T-helper 1 cell treated with Interleukin-12 subunit alpha and Interleukin-12 subunit beta and Interleukin-4 antibody, amounts not matched to agents 30 ng/mL and 1 ng/mL, for 36 hours (primary cell): ENCODE data around the gene UBE2O. TPM values are rescaled to one million over a fixed set of nuclear protein-coding genes. Genes with fewer than 3 reads are reported as not detected.

Experiments
- intact Hi-C: fragments of 100-400 bp; cut with micrococcal nuclease; formaldehyde crosslinking; loops from one replicate; pipeline ENCODE4 v1.15.1; 2024
- total RNA-seq: library from RNA; stranded (reverse); gene quantifications from 2 replicates; pipeline ENCODE4 v1.2.3, GENCODE V29; 2022

Gene UBE2O
- total RNA-seq, result 41.2 and 41.9 TPM in 2 replicates

GRCh38 chr17:76452660-76453430, at the start of gene UBE2O:
TSS of gene UBE2O (minus strand) at chr17:76453152. CDS start at chr17:76453141, 11 bp downstream.
- intact Hi-C loops, result loop anchor here (1.0 to 2.0 kb wide), 10 partner anchors 13 to 598 kb away; partner anchors contain the start of genes ACOX1, JMJD6, METTL23 and RHBDF2

- intact Hi-C loops, result loop anchor here (1.0 to 10.0 kb wide), 6 partner anchors 9 to 397 kb away; partner anchors contain the start of genes EXOC7 and UBE2O
Measured at GRCh38 chr17:76501827-76502307, 48.9 kb upstream of the UBE2O start.

GRCh38 chr17:76501018-76501826, 48.3 kb upstream of the UBE2O start, which contains the start of gene RHBDF2:
TSS of gene RHBDF2 (minus strand) at chr17:76501423. CDS start at chr17:76481524, 19,899 bp downstream.
- intact Hi-C loops, result loop anchor here (1.0 to 10.0 kb wide), 6 partner anchors 8 to 396 kb away; partner anchors contain the start of genes EXOC7 and UBE2O

- intact Hi-C loops, result loop anchor here (1.0 to 10.0 kb wide), 6 partner anchors 7 to 396 kb away; partner anchors contain the start of genes EXOC7 and UBE2O
Measured at GRCh38 chr17:76500747-76501017, 47.7 kb upstream of the UBE2O start.

GRCh38 chr17:76500074-76500746, 47.3 kb upstream of the UBE2O start:
- intact Hi-C loops, result loop anchor here (10.0 kb wide), 1 partner anchor 395 kb away; the partner anchor contains the start of gene EXOC7

GRCh38 chr17:76499267-76499667, 46.3 kb upstream of the UBE2O start:
- intact Hi-C loops, result no loop called here

- intact Hi-C loops, result no loop called here
Measured at GRCh38 chr17:76498876-76499251, 45.9 kb upstream of the UBE2O start.

- intact Hi-C loops, result no loop called here
Measured at GRCh38 chr17:76497979-76498875, 45.3 kb upstream of the UBE2O start.

GRCh38 chr17:76497699-76497978, 44.7 kb upstream of the UBE2O start:
- intact Hi-C loops, result no loop called here

- intact Hi-C loops, result no loop called here
Measured at GRCh38 chr17:76496464-76496863, 43.5 kb upstream of the UBE2O start.

GRCh38 chr17:76495663-76496400, 42.9 kb upstream of the UBE2O start:
- intact Hi-C loops, result no loop called here

GRCh38 chr17:76493505-76494167, 40.7 kb upstream of the UBE2O start:
- intact Hi-C loops, result loop anchor here (1.0 to 2.0 kb wide), 3 partner anchors 8 to 63 kb away; partner anchors contain the start of gene RHBDF2

GRCh38 chr17:76492989-76493501, 40.1 kb upstream of the UBE2O start:
- intact Hi-C loops, result loop anchor here (1.0 to 2.0 kb wide), 3 partner anchors 8 to 64 kb away; partner anchors contain the start of gene RHBDF2

- intact Hi-C loops, result loop anchor here (2.0 kb wide), 1 partner anchor 64 kb away; no protein-coding TSS in a partner anchor
Measured at GRCh38 chr17:76492123-76492988, 39.4 kb upstream of the UBE2O start.

- intact Hi-C loops, result loop anchor here (2.0 kb wide), 1 partner anchor 65 kb away; no protein-coding TSS in a partner anchor
Measured at GRCh38 chr17:76491271-76492122, 38.5 kb upstream of the UBE2O start.

- intact Hi-C loops, result no loop called here
Measured at GRCh38 chr17:76490112-76490710, 37.3 kb upstream of the UBE2O start.
